DND-41 (cell line): ENCODE results near the gene PCCB.
"Not testable (repeated sequence)": the region's sequence is repeated elsewhere in the genome, so short reads cannot be mapped to it uniquely, and the experiment has no call there.

Source experiments
- ATAC-seq: fragments of 200-7000 bp; cut with Tn5 transposase; 3 replicates; pipeline ENCODE4 v1.9.1; 2021; ENCODE audit warnings: low read depth; ENCODE audit not compliant: insufficient read depth
- DNase-seq: peaks from one replicate; pipeline ENCODE4 v3.0.0-alpha.2; 2020
- H2AFZ ChIP-seq: 2 replicates; pipeline ENCODE4 v1.6.0; 2012; ENCODE audit warnings: low read depth, low read length
- H3K27ac ChIP-seq: 2 replicates; pipeline ENCODE4 v1.5.1; 2012; ENCODE audit warnings: low read length, inconsistent platforms
- H3K27me3 ChIP-seq: fragments of 200-600 bp; sonication (generic); 2 replicates; pipeline ENCODE4 v1.6.0; 2012; ENCODE audit warnings: low read length, mild to moderate bottlenecking, inconsistent platforms; ENCODE audit not compliant: insufficient read depth, poor library complexity
- H3K36me3 ChIP-seq: 2 replicates; pipeline ENCODE4 v1.5.1; 2012; ENCODE audit warnings: low read length, inconsistent platforms; ENCODE audit not compliant: insufficient read depth
- H3K4me1 ChIP-seq: 2 replicates; pipeline ENCODE4 v1.5.1; 2012; ENCODE audit warnings: mild to moderate bottlenecking, low read length; ENCODE audit not compliant: insufficient read depth
- H3K4me2 ChIP-seq: 2 replicates; pipeline ENCODE4 v1.6.0; 2012; ENCODE audit warnings: mild to moderate bottlenecking, moderate library complexity, low read length, inconsistent platforms; ENCODE audit not compliant: insufficient read depth
- H3K4me3 ChIP-seq, 2 experiments: fragments of 200-600 bp in 1 of 2; shearing (Covaris generic) in 1 of 2; 2 replicates each; pipeline ENCODE4 v1.5.1; 2012 to 2016; ENCODE audit warnings: inconsistent platforms in 2 of 2, low read length in 2 of 2, mild to moderate bottlenecking in 2 of 2, low read depth in 1 of 2, moderate library complexity in 1 of 2
- H3K79me2 ChIP-seq: 2 replicates; pipeline ENCODE4 v1.6.0; 2012; ENCODE audit warnings: low read length, inconsistent platforms; ENCODE audit not compliant: insufficient read depth
- H3K9ac ChIP-seq: 2 replicates; pipeline ENCODE4 v1.6.0; 2012; ENCODE audit warnings: low read depth, mild to moderate bottlenecking, inconsistent platforms, low read length, moderate library complexity
- H3K9me3 ChIP-seq: 2 replicates; pipeline ENCODE4 v1.5.1; 2012; ENCODE audit warnings: low read length, moderate library complexity, mild to moderate bottlenecking, inconsistent platforms; ENCODE audit not compliant: insufficient read depth, severe bottlenecking
- H4K20me1 ChIP-seq: 2 replicates; pipeline ENCODE4 v1.6.0; 2012; ENCODE audit warnings: low read length; ENCODE audit not compliant: insufficient read depth
- CTCF ChIP-seq: IDR thresholded peaks from 2 replicates; pipeline ENCODE4 v1.5.1; 2012; ENCODE audit warnings: borderline replicate concordance, low read length, moderate library complexity, mild to moderate bottlenecking; ENCODE audit not compliant: poor library complexity, severe bottlenecking; ENCODE audit errors: extremely low read depth
- EZH2 ChIP-seq: IDR thresholded peaks from 3 replicates; pipeline ENCODE4 v1.6.1; 2012; ENCODE audit warnings: borderline replicate concordance, low read depth, mild to moderate bottlenecking, moderate library complexity, low read length, inconsistent platforms; ENCODE audit not compliant: severe bottlenecking

The PCCB gene

GRCh38 chr3:136330900-136331299, 80.8 kb downstream of the PCCB start:
- H3K27me3 ChIP-seq = no peaks in the 10 kb centered on the region
- H3K27ac ChIP-seq = no peak overlapping the region
- DNase-seq = no peak
- TF ChIP-seq EZH2 (no peak), CTCF (no peak)
- H2AFZ ChIP-seq = no peak overlapping the region
- no peak for ATAC-seq
- no peaks in the 10 kb centered on the region for H3K79me2 ChIP-seq
- H3K9me3 ChIP-seq = no peaks in the 10 kb centered on the region
- H4K20me1 ChIP-seq = 0 out of 2 replicates have a peak, but pooled peaks cover 3% of the 10 kb centered on the region
- no peak overlapping the region for H3K4me2 ChIP-seq
- no peaks in the 10 kb centered on the region for H3K4me1 ChIP-seq
- H3K4me3 ChIP-seq = no peak overlapping the region
- H3K36me3 ChIP-seq = peaks cover 81% of the 10 kb centered on the region
- H3K9ac ChIP-seq = no peak overlapping the region

GRCh38 chr3:136332302-136332701, 82.2 kb downstream of the PCCB start:
- Histone ChIP-seq H4K20me1 (0 out of 2 replicates have a peak, but pooled peaks cover 3% of the 10 kb centered on the region), H3K4me1 (no peaks in the 10 kb centered on the region), H3K4me2 (no peak overlapping the region), H3K36me3 (peaks cover 80% of the 10 kb centered on the region), H3K27ac (no peak overlapping the region), H2AFZ (no peak overlapping the region), H3K4me3 (no peak overlapping the region), H3K27me3 (no peaks in the 10 kb centered on the region), H3K9me3 (no peaks in the 10 kb centered on the region), H3K79me2 (no peaks in the 10 kb centered on the region), H3K9ac (no peak overlapping the region)
- ATAC-seq = no peak
- no peak for TF ChIP-seq CTCF
- no peak for TF ChIP-seq EZH2
- no peak for DNase-seq

GRCh38 chr3:136332776-136333175, 82.6 kb downstream of the PCCB start:
- no peak for TF ChIP-seq EZH2
- no peak for TF ChIP-seq CTCF
- no peak overlapping the region for H3K27ac ChIP-seq
- ATAC-seq (no peak), DNase-seq (no peak)
- H3K9me3 ChIP-seq = no peaks in the 10 kb centered on the region
- H3K9ac ChIP-seq = no peak overlapping the region
- no peaks in the 10 kb centered on the region for H3K4me1 ChIP-seq
- peaks cover 80% of the 10 kb centered on the region for H3K36me3 ChIP-seq
- 0 out of 2 replicates have a peak, but pooled peaks cover 3% of the 10 kb centered on the region for H4K20me1 ChIP-seq
- H3K79me2 ChIP-seq = no peaks in the 10 kb centered on the region
- H2AFZ ChIP-seq = no peak overlapping the region
- H3K27me3 ChIP-seq = no peaks in the 10 kb centered on the region
- H3K4me2 ChIP-seq = no peak overlapping the region
- H3K4me3 ChIP-seq = no peak overlapping the region

GRCh38 chr3:136334209-136334608, 84.1 kb downstream of the PCCB start:
- ATAC-seq (peak; percentile 36), DNase-seq (no peak)
- Histone ChIP-seq H3K9me3 (no peaks in the 10 kb centered on the region), H3K4me1 (no peaks in the 10 kb centered on the region), H3K4me3 (no peak overlapping the region), H3K27ac (no peak overlapping the region), H2AFZ (no peak overlapping the region), H3K27me3 (no peaks in the 10 kb centered on the region), H3K4me2 (no peak overlapping the region), H3K9ac (no peak overlapping the region), H4K20me1 (0 out of 2 replicates have a peak, but pooled peaks cover 3% of the 10 kb centered on the region), H3K79me2 (no peaks in the 10 kb centered on the region), H3K36me3 (peaks cover 80% of the 10 kb centered on the region)
- no peak for TF ChIP-seq CTCF
- no peak for TF ChIP-seq EZH2

- DNase-seq, H3K4me1 ChIP-seq, ATAC-seq, H2AFZ ChIP-seq, H3K9ac ChIP-seq, H3K4me2 ChIP-seq, H3K27me3 ChIP-seq, H4K20me1 ChIP-seq, H3K9me3 ChIP-seq, H3K4me3 ChIP-seq, H3K79me2 ChIP-seq, H3K27ac ChIP-seq: not testable (repeated sequence)
- peaks cover 79% of the 10 kb centered on the region for H3K36me3 ChIP-seq
Measured at GRCh38 chr3:136334726-136335125, 84.6 kb downstream of the PCCB start.
